ENCODE data around the gene PITPNM3. TPM values are rescaled to one million over a fixed set of nuclear protein-coding genes. Genes with fewer than 3 reads are reported as not detected.

The PITPNM3 gene
- total RNA-seq, 2 experiments from 2014 or later: 0.64 to 0.77 TPM

- Mint-ChIP-seq H3K27ac (no peak overlapping the region), H3K36me3 (no peaks in the 10 kb centered on the region), H3K4me3 (no peak overlapping the region), H3K9me3 (peaks cover 3% of the 10 kb centered on the region), H3K27me3 (peaks cover 3% of the 10 kb centered on the region), H3K4me1 (peaks cover 4% of the 10 kb centered on the region)
- ATAC-seq (ENCODE audit: low read depth) (no peak), DNase-seq (no peak)
- POLR2A ChIA-PET: no interaction called here
Measured at GRCh38 chr17:6541886-6542285, 14.5 kb downstream of the PITPNM3 start.

- ATAC-seq (ENCODE audit: low read depth) (no peak), DNase-seq (no peak)
- POLR2A ChIA-PET: no interaction called here
- Mint-ChIP-seq H3K4me1 (peaks cover under 1% of the 10 kb centered on the region), H3K9me3 (peaks cover 3% of the 10 kb centered on the region), H3K27me3 (no peaks in the 10 kb centered on the region), H3K27ac (no peak overlapping the region), H3K36me3 (no peaks in the 10 kb centered on the region), H3K4me3 (no peak overlapping the region)
Measured at GRCh38 chr17:6539871-6540270, 16.5 kb downstream of the PITPNM3 start.

GRCh38 chr17:6536566-6537065, 19.7 kb downstream of the PITPNM3 start:
- Mint-ChIP-seq H3K27ac (no peak overlapping the region), H3K27me3 (peaks cover 4% of the 10 kb centered on the region), H3K9me3 (peaks cover 3% of the 10 kb centered on the region), H3K4me3 (no peak overlapping the region), H3K36me3 (no peaks in the 10 kb centered on the region), H3K4me1 (no peaks in the 10 kb centered on the region)
- POLR2A ChIA-PET: no interaction called here
- ATAC-seq (ENCODE audit: low read depth) (no peak), DNase-seq (no peak)

GRCh38 chr17:6536053-6536452, 20.3 kb downstream of the PITPNM3 start:
- H3K9me3 Mint-ChIP-seq: peaks cover 3% of the 10 kb centered on the region
- no peak for ATAC-seq (ENCODE audit: low read depth)
- peaks cover 5% of the 10 kb centered on the region for H3K27me3 Mint-ChIP-seq
- POLR2A ChIA-PET: no interaction called here
- H3K4me3 Mint-ChIP-seq: no peak overlapping the region
- H3K36me3 Mint-ChIP-seq: no peaks in the 10 kb centered on the region
- H3K4me1 Mint-ChIP-seq: no peaks in the 10 kb centered on the region
- no peak overlapping the region for H3K27ac Mint-ChIP-seq
- DNase-seq: no peak

- ATAC-seq (ENCODE audit: low read depth) (no peak), DNase-seq (no peak)
- Mint-ChIP-seq H3K4me3 (no peak overlapping the region), H3K9me3 (peaks cover 3% of the 10 kb centered on the region), H3K36me3 (no peaks in the 10 kb centered on the region), H3K27ac (no peak overlapping the region), H3K4me1 (no peaks in the 10 kb centered on the region), H3K27me3 (peaks cover 5% of the 10 kb centered on the region)
- POLR2A ChIA-PET: no interaction called here
Measured at GRCh38 chr17:6534846-6535514, 21.4 kb downstream of the PITPNM3 start.

GRCh38 chr17:6532441-6532885, 23.9 kb downstream of the PITPNM3 start:
- ATAC-seq (ENCODE audit: low read depth) (no peak), DNase-seq (no peak)
- Mint-ChIP-seq H3K36me3 (no peaks in the 10 kb centered on the region), H3K27me3 (peaks cover 5% of the 10 kb centered on the region), H3K4me3 (no peak overlapping the region), H3K27ac (no peak overlapping the region), H3K4me1 (no peaks in the 10 kb centered on the region), H3K9me3 (no peaks in the 10 kb centered on the region)
- POLR2A ChIA-PET: no interaction called here

GRCh38 chr17:6531575-6531974, 24.8 kb downstream of the PITPNM3 start:
- ATAC-seq (ENCODE audit: low read depth) (no peak), DNase-seq (no peak)
- Mint-ChIP-seq H3K27ac (no peak overlapping the region), H3K9me3 (no peaks in the 10 kb centered on the region), H3K4me1 (no peaks in the 10 kb centered on the region), H3K4me3 (no peak overlapping the region), H3K27me3 (peaks cover 5% of the 10 kb centered on the region), H3K36me3 (no peaks in the 10 kb centered on the region)
- POLR2A ChIA-PET: no interaction called here

GRCh38 chr17:6530324-6530920, 25.9 kb downstream of the PITPNM3 start:
- DNase-seq (no peak), ATAC-seq (ENCODE audit: low read depth) (no peak)
- H3K9me3 Mint-ChIP-seq: no peaks in the 10 kb centered on the region
- peaks cover 5% of the 10 kb centered on the region for H3K27me3 Mint-ChIP-seq
- no peak overlapping the region for H3K27ac Mint-ChIP-seq
- no peaks in the 10 kb centered on the region for H3K4me1 Mint-ChIP-seq
- POLR2A ChIA-PET: no interaction called here
- H3K36me3 Mint-ChIP-seq: no peaks in the 10 kb centered on the region
- H3K4me3 Mint-ChIP-seq: no peak overlapping the region

- peaks cover 5% of the 10 kb centered on the region for H3K27me3 Mint-ChIP-seq
Measured at GRCh38 chr17:6528557-6528956, 27.8 kb downstream of the PITPNM3 start.

GRCh38 chr17:6526362-6527152, 29.8 kb downstream of the PITPNM3 start:
- Mint-ChIP-seq H3K9me3 (no peaks in the 10 kb centered on the region), H3K27ac (no peak overlapping the region), H3K36me3 (no peaks in the 10 kb centered on the region), H3K4me3 (no peak overlapping the region), H3K4me1 (no peaks in the 10 kb centered on the region), H3K27me3 (peaks cover under 1% of the 10 kb centered on the region)
- DNase-seq (no peak), ATAC-seq (ENCODE audit: low read depth) (no peak)
- POLR2A ChIA-PET: no interaction called here

More at GRCh38 chr17:6528557-6528956, 27.8 kb downstream of the PITPNM3 start:
- Mint-ChIP-seq H3K27ac (no peak overlapping the region), H3K4me3 (no peak overlapping the region), H3K4me1 (no peaks in the 10 kb centered on the region), H3K9me3 (no peaks in the 10 kb centered on the region), H3K36me3 (no peaks in the 10 kb centered on the region)
- DNase-seq (no peak), ATAC-seq (ENCODE audit: low read depth) (no peak)
- POLR2A ChIA-PET: no interaction called here

GRCh38 chr17:6525731-6526130, 30.6 kb downstream of the PITPNM3 start:
- Mint-ChIP-seq H3K4me1 (no peaks in the 10 kb centered on the region), H3K4me3 (no peak overlapping the region), H3K27ac (no peak overlapping the region), H3K9me3 (no peaks in the 10 kb centered on the region), H3K27me3 (no peaks in the 10 kb centered on the region), H3K36me3 (no peaks in the 10 kb centered on the region)
- ATAC-seq (ENCODE audit: low read depth) (no peak), DNase-seq (no peak)
- POLR2A ChIA-PET: no interaction called here

GRCh38 chr17:6525141-6525540, 31.2 kb downstream of the PITPNM3 start:
- H3K36me3 Mint-ChIP-seq: no peaks in the 10 kb centered on the region
- H3K27ac Mint-ChIP-seq: no peak overlapping the region
- POLR2A ChIA-PET: no interaction called here
- no peak overlapping the region for H3K4me3 Mint-ChIP-seq
- no peak for ATAC-seq (ENCODE audit: low read depth)
- H3K27me3 Mint-ChIP-seq: no peaks in the 10 kb centered on the region
- no peak for DNase-seq
- H3K4me1 Mint-ChIP-seq: no peaks in the 10 kb centered on the region
- no peaks in the 10 kb centered on the region for H3K9me3 Mint-ChIP-seq

- ATAC-seq (ENCODE audit: low read depth) (no peak), DNase-seq (no peak)
- Mint-ChIP-seq H3K27me3 (no peaks in the 10 kb centered on the region), H3K9me3 (no peaks in the 10 kb centered on the region), H3K27ac (no peak overlapping the region), H3K4me1 (no peaks in the 10 kb centered on the region), H3K36me3 (no peaks in the 10 kb centered on the region), H3K4me3 (no peak overlapping the region)
- POLR2A ChIA-PET: no interaction called here
Measured at GRCh38 chr17:6524520-6524919, 31.8 kb downstream of the PITPNM3 start.
